CD4-positive, alpha-beta T cell (primary cell): ENCODE data around the gene SATB2. TPM values are rescaled to one million over a fixed set of nuclear protein-coding genes. Genes with fewer than 3 reads are reported as not detected.
A peak's percentile ranks its signal among the peaks of the same experiment; 100 is the strongest.

Experiments
- ATAC-seq: fragments of 200-7000 bp; cut with Tn5 transposase; one replicate; pipeline ENCODE4 v1.10.0; 2022; ENCODE audit warnings: mild to moderate bottlenecking; ENCODE audit not compliant: poor library complexity
- CTCF ChIA-PET: fragments of 350-600 bp; sonication (Branson Sonifier 250); formaldehyde crosslinking; loops from one replicate; lab custom pipeline; 2021; ENCODE audit warnings: antibody characterized with exemption, inconsistent platforms; lab: Charles Lee
- POLR2A ChIA-PET: fragments of 350-600 bp; sonication (Branson Sonifier 250); formaldehyde crosslinking; loops from one replicate; lab custom pipeline; 2021; ENCODE audit warnings: antibody characterized with exemption, inconsistent platforms; lab: Charles Lee
- DNase-seq, 14 experiments: peaks; one replicate each; pipeline ENCODE4 v3.0.0-alpha.2; 2013 to 2020; ENCODE audit warnings: mixed read lengths in 2 of 14
- H3K27ac ChIP-seq, 2 donors: one replicate each; pipeline versions ENCODE4 v1.5.1 to v1.7.0; 2013; ENCODE audit warnings: low read length in 2 of 2, low read depth in 1 of 2, mild to moderate bottlenecking in 1 of 2
- H3K27me3 ChIP-seq, 2 experiments: 1 replicate in 1 of 2; 2 replicates in 1 of 2; pipeline versions ENCODE4 v1.6.1 to v1.7.0; 2013; ENCODE audit warnings: low read length in 2 of 2, control low read depth in 1 of 2, mild to moderate bottlenecking in 1 of 2, moderate library complexity in 1 of 2; ENCODE audit not compliant: insufficient read depth in 2 of 2, control insufficient read depth in 1 of 2
- H3K36me3 ChIP-seq: one replicate; pipeline ENCODE4 v1.6.1; 2013; ENCODE audit warnings: low read length, control low read depth; ENCODE audit not compliant: insufficient read depth
- H3K4me1 ChIP-seq: one replicate; pipeline ENCODE4 v1.6.1; 2013; ENCODE audit warnings: low read length, control low read depth; ENCODE audit not compliant: insufficient read depth
- H3K4me3 ChIP-seq: one replicate; pipeline ENCODE4 v1.5.1; 2013; ENCODE audit warnings: mild to moderate bottlenecking, low read length, moderate library complexity
- H3K9me3 ChIP-seq, 2 experiments: 1 replicate in 1 of 2; 2 replicates in 1 of 2; pipeline versions ENCODE4 v1.6.1 to v1.7.0; 2013; ENCODE audit warnings: low read length in 2 of 2, mild to moderate bottlenecking in 2 of 2, control low read depth in 1 of 2, moderate library complexity in 1 of 2; ENCODE audit not compliant: control insufficient read depth in 1 of 2, insufficient read depth in 1 of 2
- H3K27ac Mint-ChIP-seq: one replicate; pipeline ENCODE4 v1.8.0; 2020; ENCODE audit warnings: mixed read lengths
- H3K27me3 Mint-ChIP-seq: one replicate; pipeline ENCODE4 v1.8.0; 2021; ENCODE audit warnings: mixed read lengths
- H3K36me3 Mint-ChIP-seq: one replicate; pipeline ENCODE4 v1.8.0; 2021; ENCODE audit warnings: low read depth, mixed read lengths
- H3K4me1 Mint-ChIP-seq: one replicate; pipeline ENCODE4 v1.8.0; 2021; ENCODE audit warnings: low read depth, mixed read lengths
- H3K4me3 Mint-ChIP-seq: one replicate; pipeline ENCODE4 v1.8.0; 2020; ENCODE audit warnings: mild to moderate bottlenecking, mixed read lengths
- H3K9me3 Mint-ChIP-seq: one replicate; pipeline ENCODE4 v1.8.0; 2020; ENCODE audit warnings: mixed read lengths
- CTCF ChIP-seq: fragments of 200-600 bp; IDR thresholded peaks from one replicate; pipeline ENCODE4 v1.8.0; 2022; ENCODE audit warnings: antibody characterized with exemption, mild to moderate bottlenecking
- intact Hi-C, 2 experiments: fragments of 100-400 bp; cut with DNase I in 1 of 2; cut with micrococcal nuclease in 1 of 2; formaldehyde crosslinking; loops; one replicate each; pipeline versions ENCODE4 v1.15.1 to v1.9.0; 2023 to 2025; cut with DNase I, micrococcal nuclease
- total RNA-seq, 174 experiments: library from RNA in 2 of 174; stranded (reverse) in 2 of 174; gene quantifications; one replicate each; pipeline ENCODE4 v1.2.3 and lab custom pipeline; 2021 to 2026

Gene SATB2
- total RNA-seq, 2 experiments from 2014 or later = not detected

- Mint-ChIP-seq H3K27ac (no peak overlapping the region), H3K36me3 (peaks cover 13% of the 10 kb centered on the region), H3K4me3 (peak overlapping the region; percentile 34), H3K4me1 (peaks cover 30% of the 10 kb centered on the region), H3K27me3 (peaks cover 82% of the 10 kb centered on the region), H3K9me3 (peaks cover 3% of the 10 kb centered on the region)
- intact Hi-C loops = loop anchor here in 1 of 2 experiments (10.0 kb wide), 2 partner anchors 1667 to 1757 kb away; partner anchors contain the start of gene MARS2
- ATAC-seq (no peak), DNase-seq (peak in 1 of 14 experiments; percentile 6)
- CTCF ChIA-PET = no interaction called here
- POLR2A ChIA-PET = no interaction called here
- Histone ChIP-seq H3K4me3 (no peak overlapping the region), H3K36me3 (no peaks in the 10 kb centered on the region), H3K27me3 (peaks cover 64 to 81% of the 10 kb centered on the region in 2 experiments), H3K4me1 (peaks cover 55% of the 10 kb centered on the region), H3K27ac (no peak overlapping the region), H3K9me3 (peaks cover 28 to 49% of the 10 kb centered on the region in 2 experiments)
- TF ChIP-seq CTCF = no peak
These were observed 4.1 kb upstream of the SATB2 start for GRCh38 chr2:199461711-199462346.

GRCh38 chr2:199460846-199461710 is 3.3 kb upstream of the SATB2 start:
- DNase-seq = peak in 1 of 14 experiments; percentile 16
- H3K36me3 ChIP-seq = no peaks in the 10 kb centered on the region
- no peak overlapping the region for H3K27ac Mint-ChIP-seq
- H3K9me3 Mint-ChIP-seq = peaks cover 3% of the 10 kb centered on the region
- no peak overlapping the region for H3K27ac ChIP-seq
- intact Hi-C loops = loop anchor here in 1 of 2 experiments (10.0 kb wide), 2 partner anchors 1666 to 1756 kb away; partner anchors contain the start of gene MARS2
- peaks cover 81% of the 10 kb centered on the region for H3K27me3 Mint-ChIP-seq
- no peak for TF ChIP-seq CTCF
- ATAC-seq = no peak
- peaks cover 28 to 47% of the 10 kb centered on the region in 2 experiments for H3K9me3 ChIP-seq
- no peak overlapping the region for H3K4me3 ChIP-seq
- H3K4me3 Mint-ChIP-seq = peak overlapping the region; percentile 56
- POLR2A ChIA-PET = no interaction called here
- H3K27me3 ChIP-seq = peaks cover 64 to 80% of the 10 kb centered on the region in 2 experiments
- H3K36me3 Mint-ChIP-seq = peaks cover 13% of the 10 kb centered on the region
- peaks cover 61% of the 10 kb centered on the region for H3K4me1 ChIP-seq
- peaks cover 37% of the 10 kb centered on the region for H3K4me1 Mint-ChIP-seq
- CTCF ChIA-PET = no interaction called here

- Mint-ChIP-seq H3K27me3 (peaks cover 80% of the 10 kb centered on the region), H3K36me3 (peaks cover 13% of the 10 kb centered on the region), H3K27ac (peak overlapping the region; percentile 52), H3K4me1 (peaks cover 36% of the 10 kb centered on the region), H3K4me3 (peak overlapping the region; percentile 94), H3K9me3 (peaks cover 3% of the 10 kb centered on the region)
- peaks cover 21 to 51% of the 10 kb centered on the region in 2 experiments for H3K9me3 ChIP-seq
- POLR2A ChIA-PET = no interaction called here
- intact Hi-C loops = loop anchor here in 1 of 2 experiments (10.0 kb wide), 2 partner anchors 1665 to 1755 kb away; partner anchors contain the start of gene MARS2
- DNase-seq (peak in 2 of 14 experiments; percentile 23 to 39), ATAC-seq (no peak)
- CTCF ChIA-PET = interaction anchor here (0.6 kb wide), 1 partner anchor 456 kb away, joined by 5 read pairs; no protein-coding TSS in a partner anchor
- H3K4me1 ChIP-seq = peaks cover 69% of the 10 kb centered on the region
- no peak overlapping the region for H3K27ac ChIP-seq
- no peak for TF ChIP-seq CTCF
- H3K27me3 ChIP-seq = peaks cover 67 to 80% of the 10 kb centered on the region in 2 experiments
- H3K4me3 ChIP-seq = peak overlapping the region; percentile 93
- no peaks in the 10 kb centered on the region for H3K36me3 ChIP-seq
These were observed 2.4 kb upstream of the SATB2 start for GRCh38 chr2:199460101-199460671.
